ENCODE data around the gene NCKAP5.

The NCKAP5 gene

GRCh38 chr2:133515271-133515670, 53.0 kb downstream of the NCKAP5 start:
- DNase-seq (ENCODE audit: low read depth), result no peak
- no peak overlapping the region for H3K4me3 ChIP-seq (ENCODE audit: control insufficient read depth, low read depth, low read length)
- no peak for TF ChIP-seq CTCF (IDR thresholded peaks at IDR 0.05; ENCODE audit: control insufficient read depth, insufficient read depth, low read depth, low read length, missing control alignments)

- DNase-seq (ENCODE audit: low read depth), result no peak
- no peak for TF ChIP-seq CTCF (IDR thresholded peaks at IDR 0.05; ENCODE audit: control insufficient read depth, insufficient read depth, low read depth, low read length, missing control alignments)
- no peak overlapping the region for H3K4me3 ChIP-seq (ENCODE audit: control insufficient read depth, low read depth, low read length)
Observed at GRCh38 chr2:133513893-133514292, 54.4 kb downstream of the NCKAP5 start.

GRCh38 chr2:133512121-133512520, 56.1 kb downstream of the NCKAP5 start:
- no peak overlapping the region for H3K4me3 ChIP-seq (ENCODE audit: control insufficient read depth, low read depth, low read length)
- no peak for DNase-seq (ENCODE audit: low read depth)
- TF ChIP-seq CTCF (IDR thresholded peaks at IDR 0.05; ENCODE audit: control insufficient read depth, insufficient read depth, low read depth, low read length, missing control alignments), result no peak

GRCh38 chr2:133511679-133512078, 56.6 kb downstream of the NCKAP5 start:
- no peak for TF ChIP-seq CTCF (IDR thresholded peaks at IDR 0.05; ENCODE audit: control insufficient read depth, insufficient read depth, low read depth, low read length, missing control alignments)
- no peak overlapping the region for H3K4me3 ChIP-seq (ENCODE audit: control insufficient read depth, low read depth, low read length)
- DNase-seq (ENCODE audit: low read depth), result no peak

GRCh38 chr2:133509777-133510176, 58.5 kb downstream of the NCKAP5 start:
- H3K4me3 ChIP-seq (ENCODE audit: control insufficient read depth, low read depth, low read length), result no peak overlapping the region
- DNase-seq (ENCODE audit: low read depth), result no peak
- TF ChIP-seq CTCF (IDR thresholded peaks at IDR 0.05; ENCODE audit: control insufficient read depth, insufficient read depth, low read depth, low read length, missing control alignments), result no peak

GRCh38 chr2:133508546-133509165, 59.6 kb downstream of the NCKAP5 start:
- DNase-seq (ENCODE audit: low read depth), result no peak
- no peak overlapping the region for H3K4me3 ChIP-seq (ENCODE audit: control insufficient read depth, low read depth, low read length)
- no peak for TF ChIP-seq CTCF (IDR thresholded peaks at IDR 0.05; ENCODE audit: control insufficient read depth, insufficient read depth, low read depth, low read length, missing control alignments)

- no peak for DNase-seq (ENCODE audit: low read depth)
- TF ChIP-seq CTCF (IDR thresholded peaks at IDR 0.05; ENCODE audit: control insufficient read depth, insufficient read depth, low read depth, low read length, missing control alignments), result no peak
- H3K4me3 ChIP-seq (ENCODE audit: control insufficient read depth, low read depth, low read length), result no peak overlapping the region
Observed at GRCh38 chr2:133506996-133507395, 61.3 kb downstream of the NCKAP5 start.
